WTC11 (cell line): ENCODE measurements around the gene FAM241A.

Experiments
- TF ChIP-seq, protein P1 (sequence below): sonication (generic); formaldehyde crosslinking; IDR thresholded peaks from 2 replicates; pipeline ENCODE4 v1.8.1; 2023; ENCODE audit warnings: mild to moderate bottlenecking, missing genetic modification reagents, moderate library complexity
- TF ChIP-seq, protein P2 (sequence below): sonication (generic); formaldehyde crosslinking; IDR thresholded peaks from 2 replicates; pipeline ENCODE4 v1.8.1; 2022; ENCODE audit warnings: missing genetic modification reagents, borderline replicate concordance

DNA sequence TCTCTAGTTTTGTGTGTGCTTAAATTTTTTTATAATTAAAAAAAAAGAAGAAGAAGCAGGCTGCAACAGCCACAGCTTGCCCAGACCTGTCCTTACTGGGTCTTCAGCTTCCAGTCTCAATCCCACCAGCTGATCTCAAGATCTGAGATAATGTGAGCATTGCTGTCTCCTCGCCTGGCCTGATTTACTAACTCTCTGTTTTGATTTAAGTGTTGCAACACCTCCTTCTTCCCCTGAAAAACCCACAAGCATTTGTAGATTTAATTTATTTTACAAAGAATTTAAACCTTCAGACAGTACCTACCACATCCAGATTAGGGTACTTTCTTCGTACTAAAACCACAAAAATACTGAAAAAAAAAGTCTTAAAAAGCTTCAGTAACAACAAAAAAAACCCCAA is 38.0 kb downstream of the FAM241A start:
- TF ChIP-seq, protein P1, sequence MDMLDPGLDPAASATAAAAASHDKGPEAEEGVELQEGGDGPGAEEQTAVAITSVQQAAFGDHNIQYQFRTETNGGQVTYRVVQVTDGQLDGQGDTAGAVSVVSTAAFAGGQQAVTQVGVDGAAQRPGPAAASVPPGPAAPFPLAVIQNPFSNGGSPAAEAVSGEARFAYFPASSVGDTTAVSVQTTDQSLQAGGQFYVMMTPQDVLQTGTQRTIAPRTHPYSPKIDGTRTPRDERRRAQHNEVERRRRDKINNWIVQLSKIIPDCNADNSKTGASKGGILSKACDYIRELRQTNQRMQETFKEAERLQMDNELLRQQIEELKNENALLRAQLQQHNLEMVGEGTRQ (CRISPR knock-in tag), result no peak
- TF ChIP-seq, protein P2, sequence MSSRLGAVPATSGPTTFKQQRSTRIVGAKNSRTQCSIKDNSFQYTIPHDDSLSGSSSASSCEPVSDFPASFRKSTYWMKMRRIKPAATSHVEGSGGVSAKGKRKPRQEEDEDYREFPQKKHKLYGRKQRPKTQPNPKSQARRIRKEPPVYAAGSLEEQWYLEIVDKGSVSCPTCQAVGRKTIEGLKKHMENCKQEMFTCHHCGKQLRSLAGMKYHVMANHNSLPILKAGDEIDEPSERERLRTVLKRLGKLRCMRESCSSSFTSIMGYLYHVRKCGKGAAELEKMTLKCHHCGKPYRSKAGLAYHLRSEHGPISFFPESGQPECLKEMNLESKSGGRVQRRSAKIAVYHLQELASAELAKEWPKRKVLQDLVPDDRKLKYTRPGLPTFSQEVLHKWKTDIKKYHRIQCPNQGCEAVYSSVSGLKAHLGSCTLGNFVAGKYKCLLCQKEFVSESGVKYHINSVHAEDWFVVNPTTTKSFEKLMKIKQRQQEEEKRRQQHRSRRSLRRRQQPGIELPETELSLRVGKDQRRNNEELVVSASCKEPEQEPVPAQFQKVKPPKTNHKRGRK (CRISPR knock-in tag), result no peak
